HG02623 (cell line): ENCODE data around the gene OR6S1.
"Not testable (repeated sequence)": the region's sequence is repeated elsewhere in the genome, so short reads cannot be mapped to it uniquely, and the experiment has no call there.

Experiments
- ATAC-seq: cut with Tn5 transposase; IDR thresholded peaks from one replicate; pipeline ENCODE4 v1.9.1; 2021; ENCODE audit warnings: moderate library complexity; ENCODE audit not compliant: unreplicated experiment

The OR6S1 gene

GRCh38 chr14:20671597-20672283 lies 30.2 kb upstream of the OR6S1 start:
- ATAC-seq = no peak

DNA sequence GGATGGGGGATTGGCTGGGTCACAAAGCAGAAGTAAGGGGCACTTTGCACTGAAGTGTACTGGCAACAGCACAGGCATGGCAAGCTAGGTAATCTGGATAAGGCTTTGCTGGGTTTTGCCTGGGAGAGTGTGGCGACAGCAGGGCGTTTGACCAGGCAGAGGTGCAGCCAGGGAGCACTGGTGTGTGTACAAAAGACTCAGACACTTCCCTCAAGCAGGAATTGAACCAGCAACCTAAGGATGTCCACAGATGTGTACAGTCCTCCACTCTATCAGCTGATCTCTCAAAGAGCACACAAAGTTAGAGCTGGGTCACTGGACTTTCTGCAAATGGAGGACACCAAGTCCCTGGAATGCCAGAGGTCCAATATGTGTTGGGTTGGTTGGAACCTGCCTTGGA lies 27.5 kb upstream of the OR6S1 start:
- no peak for ATAC-seq

- peak; percentile 76 for ATAC-seq
Observed at GRCh38 chr14:20667957-20668356, 26.5 kb upstream of the OR6S1 start.

DNA sequence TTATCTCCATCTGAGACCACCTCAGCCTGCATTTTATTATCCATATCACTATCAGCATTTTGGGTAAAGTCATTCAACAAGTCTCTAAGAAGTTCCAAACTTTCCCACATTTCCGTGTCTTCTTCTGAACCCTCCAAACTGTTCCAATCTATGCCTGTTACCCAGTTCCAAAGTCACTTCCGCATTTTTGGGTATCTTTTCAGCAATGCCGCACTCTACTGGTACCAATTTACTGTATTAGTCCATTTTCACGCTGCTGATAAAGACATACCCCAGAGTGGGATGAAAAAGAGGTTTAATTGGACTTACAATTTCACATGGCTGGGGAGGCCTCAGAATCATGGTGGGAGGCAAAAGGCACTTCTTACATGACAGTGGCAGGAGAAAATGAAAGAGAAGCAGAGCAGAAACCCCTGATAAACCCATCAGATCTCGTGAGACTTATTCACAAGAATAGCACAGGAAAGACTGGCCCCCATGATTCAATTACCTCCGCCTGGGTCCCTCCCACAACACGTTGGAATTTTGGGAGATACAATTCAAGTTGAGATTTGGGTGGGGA lies 25.0 kb upstream of the OR6S1 start:
- ATAC-seq = not testable (repeated sequence)

DNA sequence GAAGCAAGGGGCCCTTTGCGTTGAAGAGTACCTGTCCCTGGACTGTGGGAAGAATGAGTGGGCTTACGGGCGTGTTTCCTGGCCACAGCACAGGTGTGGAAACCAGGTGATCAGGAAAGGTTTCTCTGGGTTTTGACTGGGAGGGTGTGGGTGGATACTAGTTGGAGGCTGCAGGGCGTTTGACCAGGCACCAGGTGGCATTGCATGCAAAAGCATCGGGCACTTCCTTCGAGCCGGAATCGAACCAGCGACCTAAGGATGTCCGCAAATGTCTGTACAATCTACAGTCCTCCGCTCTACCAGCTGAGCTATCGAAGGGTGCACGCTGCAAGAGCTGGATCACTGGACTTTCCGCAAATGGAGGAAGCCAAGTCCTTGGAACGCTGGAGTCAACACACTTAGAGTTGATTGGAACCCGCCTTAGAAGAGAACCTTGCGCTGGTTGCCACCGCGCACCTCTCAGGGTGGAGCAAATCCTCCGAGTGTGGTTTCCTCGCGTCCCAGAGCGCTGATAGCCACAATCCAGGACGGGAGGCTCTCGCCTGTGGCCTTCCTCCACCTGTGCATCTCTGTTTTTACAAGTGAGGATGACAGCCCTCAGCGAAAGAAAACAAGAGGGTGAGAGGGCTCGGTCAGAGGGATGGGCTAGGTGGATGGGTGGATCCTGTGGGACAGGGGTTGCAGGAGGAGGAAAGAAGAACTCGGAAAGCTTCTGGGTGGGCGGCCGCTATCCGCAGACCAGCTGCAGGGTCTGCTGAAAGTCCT lies 21.7 kb upstream of the OR6S1 start:
- ATAC-seq = peak; percentile 46

DNA sequence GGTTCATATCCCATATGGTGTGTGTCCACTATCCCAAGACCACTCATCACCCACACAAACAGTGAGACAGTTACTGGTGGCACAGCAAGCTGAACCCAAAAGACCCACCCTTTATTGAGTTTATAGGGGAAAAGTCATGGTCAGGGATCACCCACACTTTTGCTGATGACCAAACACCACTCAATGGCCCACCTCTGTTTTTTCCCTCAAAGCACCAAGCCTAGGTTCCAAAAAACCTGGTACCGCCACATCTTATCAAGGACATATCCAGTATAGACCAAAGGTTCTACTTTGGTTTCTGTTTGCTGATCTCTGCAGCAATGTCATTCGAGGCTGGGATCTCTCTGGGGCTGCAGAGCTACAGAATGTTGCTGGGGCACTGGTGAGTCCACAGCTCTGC lies 19.7 kb upstream of the OR6S1 start:
- ATAC-seq = no peak

DNA sequence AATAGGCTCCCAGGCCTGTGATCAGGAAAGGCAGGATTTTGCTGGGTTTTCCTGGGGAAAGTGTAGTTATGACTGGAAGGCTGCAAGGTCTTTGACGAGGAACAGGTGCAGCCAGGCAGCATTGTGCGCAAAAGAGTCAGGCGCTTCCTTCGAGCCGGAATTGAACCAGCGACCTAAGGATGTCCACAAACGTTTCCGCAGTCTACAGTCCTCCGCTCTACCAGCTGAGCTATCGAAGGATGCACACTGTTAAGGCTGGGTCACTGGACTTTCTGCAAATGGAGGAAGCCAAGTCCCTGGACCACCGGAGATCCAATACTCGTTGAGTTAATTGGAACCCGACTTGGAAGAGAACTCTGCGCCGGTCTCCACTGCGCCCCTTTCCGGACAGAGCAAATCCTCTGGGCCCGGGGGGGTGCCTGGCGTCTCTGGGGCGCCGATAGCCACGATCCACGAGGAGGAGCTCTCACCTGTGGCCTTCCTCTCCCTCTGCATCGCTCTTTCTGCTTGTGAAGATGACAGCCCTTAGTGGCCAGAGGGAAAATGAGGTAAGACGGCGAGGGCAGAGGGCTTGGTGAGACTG lies 18.4 kb upstream of the OR6S1 start:
- ATAC-seq = no peak

- no peak for ATAC-seq
Observed at GRCh38 chr14:20659336-20659735, 17.8 kb upstream of the OR6S1 start.

DNA sequence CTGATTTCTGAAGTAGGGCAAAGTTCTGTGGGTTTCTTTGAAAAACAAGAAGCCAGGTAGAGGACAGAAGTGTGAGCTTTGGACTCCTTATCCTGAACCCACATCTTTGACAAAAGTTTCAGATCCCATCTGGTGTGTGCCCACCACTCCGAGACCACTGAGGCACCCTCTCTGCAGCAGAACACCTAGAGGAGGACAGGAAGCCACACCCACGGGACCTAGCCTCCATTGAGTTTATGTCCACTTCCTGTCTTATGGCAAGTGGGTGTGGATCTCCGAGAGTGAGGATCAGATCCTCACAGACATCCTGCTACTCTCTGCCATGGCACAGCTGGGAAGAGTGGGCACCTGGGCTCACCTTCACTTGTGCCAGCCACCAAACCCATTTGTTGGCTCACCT lies 16.8 kb upstream of the OR6S1 start:
- no peak for ATAC-seq

DNA sequence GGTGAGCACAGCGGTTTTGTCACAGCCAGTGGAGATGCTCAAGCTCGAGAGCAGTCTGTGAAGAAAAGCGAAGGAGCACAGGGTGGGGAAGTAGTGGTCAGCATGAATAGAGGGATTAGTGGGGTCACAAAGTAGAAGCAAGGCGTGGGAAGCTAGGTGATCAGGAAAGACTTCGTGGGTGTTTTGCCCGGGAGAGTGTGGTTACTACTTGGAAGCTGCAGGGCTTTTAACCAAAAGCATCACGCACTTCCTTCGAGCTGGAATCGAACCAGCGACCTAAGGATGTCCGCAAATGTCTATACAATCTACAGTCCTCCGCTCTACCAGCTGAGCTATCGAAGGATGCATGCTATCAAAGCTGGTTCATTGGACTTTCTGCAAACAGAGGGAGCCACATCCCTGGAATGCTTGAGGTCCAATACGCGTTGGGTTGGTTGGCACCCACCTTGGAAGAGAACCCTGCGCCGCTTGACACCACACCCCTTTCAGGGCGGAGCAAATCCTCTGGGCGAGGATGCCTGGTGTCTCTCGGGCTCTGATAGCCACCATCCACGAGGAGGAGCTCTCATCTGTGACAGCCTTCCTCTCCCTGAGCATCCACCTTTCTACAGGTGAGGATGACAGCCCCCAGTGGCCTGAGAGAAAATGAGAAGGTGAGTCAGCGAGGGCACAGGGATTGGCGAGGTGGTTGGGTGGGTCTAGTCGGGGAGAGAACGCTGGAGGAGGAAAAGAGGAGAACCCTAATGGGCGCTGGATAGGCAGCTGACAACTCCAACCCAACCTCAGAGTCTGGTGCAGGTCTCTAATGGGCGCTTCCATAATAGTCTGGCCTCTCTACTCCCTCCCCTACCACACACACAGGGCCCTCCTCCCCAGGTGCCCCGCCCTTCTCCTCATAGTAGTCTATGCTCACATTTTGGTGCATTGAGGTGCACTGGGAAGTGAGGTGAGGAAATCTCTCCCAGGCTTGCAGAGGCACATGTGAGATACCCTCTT lies 16.0 kb upstream of the OR6S1 start:
- ATAC-seq = no peak

GRCh38 chr14:20656274-20656673 lies 14.8 kb upstream of the OR6S1 start:
- no peak for ATAC-seq

GRCh38 chr14:20655851-20656250 lies 14.4 kb upstream of the OR6S1 start:
- no peak for ATAC-seq

- ATAC-seq = no peak
Observed at GRCh38 chr14:20652996-20653975, 11.8 kb upstream of the OR6S1 start.

DNA sequence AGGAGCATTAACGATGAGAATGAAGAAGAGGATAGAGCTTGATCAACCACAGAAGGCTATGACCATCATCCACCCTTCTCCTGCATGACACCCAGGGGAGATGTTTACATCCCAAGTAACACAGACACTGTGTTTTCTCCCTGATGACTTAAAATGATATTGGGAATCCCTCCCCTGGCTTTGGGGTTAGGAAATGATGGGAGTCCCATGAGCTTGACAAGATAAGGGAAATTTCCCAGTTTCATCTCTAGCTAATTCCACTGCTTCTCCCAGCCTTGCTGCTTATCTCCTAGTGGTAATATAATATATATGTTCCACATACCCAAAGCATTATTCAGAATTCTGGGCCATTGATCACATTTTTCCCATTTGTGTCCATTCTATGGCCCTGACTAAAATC lies 4.0 kb upstream of the OR6S1 start:
- ATAC-seq = no peak

- ATAC-seq = no peak
Observed at GRCh38 chr14:20644520-20644919, 3.0 kb upstream of the OR6S1 start.

DNA sequence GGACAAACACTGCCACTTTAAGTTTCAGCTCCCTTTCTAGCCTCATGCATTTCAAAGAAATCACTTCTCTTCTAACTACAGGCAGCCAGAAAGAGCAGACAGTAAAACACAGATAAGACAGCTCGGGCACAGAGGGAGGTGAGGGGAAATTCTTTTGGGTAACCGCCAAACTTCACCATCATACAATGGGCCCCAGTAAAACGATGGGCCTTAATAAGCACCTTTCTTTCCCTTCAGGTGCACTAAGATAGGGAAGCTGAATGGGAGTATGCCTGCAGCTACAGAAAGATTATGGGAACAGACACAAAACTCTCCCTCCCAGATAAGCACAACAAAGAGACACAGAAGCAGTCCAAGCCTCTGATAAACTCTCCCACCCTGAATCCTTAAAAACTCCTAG lies 1.3 kb upstream of the OR6S1 start:
- ATAC-seq = not testable (repeated sequence)

GRCh38 chr14:20642182-20642581 lies 691 bp upstream of the OR6S1 start:
- ATAC-seq = no peak

DNA sequence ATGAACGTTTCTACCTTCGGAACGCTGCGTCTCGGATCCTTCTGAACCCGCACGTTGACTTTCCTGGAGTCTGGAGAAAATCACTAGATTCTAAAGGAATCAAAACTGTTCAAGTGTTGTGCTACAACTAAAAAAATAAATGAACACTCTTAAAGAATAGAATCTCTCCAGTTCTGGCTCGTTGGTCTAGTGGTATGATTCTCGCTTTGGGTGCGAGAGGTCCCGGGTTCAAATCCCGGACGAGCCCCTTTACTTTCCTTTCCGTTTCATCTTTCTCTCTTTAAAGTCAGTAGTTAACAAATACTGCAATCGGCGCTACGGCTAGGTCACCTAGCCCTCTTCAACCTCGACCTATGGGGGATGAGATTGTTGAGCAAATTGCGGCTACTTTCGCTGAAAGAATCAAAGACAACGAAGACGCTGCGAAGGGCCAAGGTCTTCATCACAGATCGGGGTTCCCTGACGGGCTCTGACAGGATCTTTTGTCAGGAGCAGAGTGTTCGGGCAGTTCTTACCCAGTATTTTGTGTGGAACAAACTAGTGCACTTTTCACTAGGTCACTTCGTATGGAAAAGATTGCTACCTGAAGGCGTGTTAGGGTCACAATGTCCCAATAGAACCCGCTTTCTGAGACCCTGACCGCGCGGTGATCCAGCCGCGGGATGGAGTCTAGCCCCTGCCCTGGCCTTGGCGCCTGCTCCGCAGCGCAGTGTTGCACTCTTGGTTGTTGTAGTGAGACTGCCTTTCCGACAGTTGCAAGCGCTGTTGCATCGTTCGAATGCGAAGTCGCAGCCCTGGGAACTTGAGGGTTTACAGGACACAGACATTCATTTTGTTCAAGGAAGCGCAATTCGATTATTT lies 8.4 kb downstream of the OR6S1 start:
- peak; percentile 52 for ATAC-seq

- ATAC-seq = peak; percentile 7
Observed at GRCh38 chr14:20632448-20632830, 9.1 kb downstream of the OR6S1 start.
